Ascending aorta (tissue), 2 donors: ENCODE data around the gene BSG. TPM values are rescaled to one million over a fixed set of nuclear protein-coding genes. Genes with fewer than 3 reads are reported as not detected.

Experiments used
- DNase-seq, 2 donors: peaks; one replicate each; pipeline ENCODE4 v3.0.0-alpha.2; 2019; ENCODE audit warnings: low spot score in 2 of 2
- H3K27ac ChIP-seq, 2 donors: fragments of 200-600 bp; sonication (generic); one replicate each; pipeline ENCODE4 v1.5.1; 2016 to 2017; ENCODE audit warnings: mild to moderate bottlenecking in 1 of 2
- H3K27me3 ChIP-seq: fragments of 200-600 bp; sonication (generic); one replicate; pipeline ENCODE4 v1.5.1; 2017
- H3K36me3 ChIP-seq, 2 donors: fragments of 200-600 bp; sonication (generic); one replicate each; pipeline ENCODE4 v1.5.1; 2016
- H3K4me1 ChIP-seq, 2 donors: fragments of 200-600 bp; sonication (generic); one replicate each; pipeline ENCODE4 v1.5.1; 2016 to 2017; ENCODE audit warnings: mild to moderate bottlenecking in 1 of 2
- H3K4me3 ChIP-seq, 2 donors: fragments of 200-600 bp; sonication (generic); one replicate each; pipeline ENCODE4 v1.5.1; 2016 to 2017; ENCODE audit warnings: mild to moderate bottlenecking in 1 of 2
- H3K9me3 ChIP-seq, 2 donors: fragments of 200-600 bp; sonication (generic); one replicate each; pipeline ENCODE4 v1.5.1; 2016
- CTCF ChIP-seq, 3 experiments: fragments of 200-600 bp in 2 of 3; fragments of 450-650 bp in 1 of 3; sonication (generic) in 2 of 3; IDR thresholded peaks; one replicate each; pipeline ENCODE4 v1.5.1; 2016 to 2019; ENCODE audit warnings: antibody characterized with exemption in 3 of 3, mild to moderate bottlenecking in 1 of 3, moderate library complexity in 1 of 3
- intact Hi-C: fragments of 100-400 bp; cut with DNase I; formaldehyde crosslinking; loops from one replicate; pipeline ENCODE4 v1.15.1; 2023
- total RNA-seq: library from RNA; depleted of rRNA; stranded (reverse); fragments of >200 nt; gene quantifications from one replicate; pipeline ENCODE4 v1.1.0, GENCODE V29; 2016

Gene BSG
- total RNA-seq, 1 donor from 2014 or later = 647 TPM

DNA sequence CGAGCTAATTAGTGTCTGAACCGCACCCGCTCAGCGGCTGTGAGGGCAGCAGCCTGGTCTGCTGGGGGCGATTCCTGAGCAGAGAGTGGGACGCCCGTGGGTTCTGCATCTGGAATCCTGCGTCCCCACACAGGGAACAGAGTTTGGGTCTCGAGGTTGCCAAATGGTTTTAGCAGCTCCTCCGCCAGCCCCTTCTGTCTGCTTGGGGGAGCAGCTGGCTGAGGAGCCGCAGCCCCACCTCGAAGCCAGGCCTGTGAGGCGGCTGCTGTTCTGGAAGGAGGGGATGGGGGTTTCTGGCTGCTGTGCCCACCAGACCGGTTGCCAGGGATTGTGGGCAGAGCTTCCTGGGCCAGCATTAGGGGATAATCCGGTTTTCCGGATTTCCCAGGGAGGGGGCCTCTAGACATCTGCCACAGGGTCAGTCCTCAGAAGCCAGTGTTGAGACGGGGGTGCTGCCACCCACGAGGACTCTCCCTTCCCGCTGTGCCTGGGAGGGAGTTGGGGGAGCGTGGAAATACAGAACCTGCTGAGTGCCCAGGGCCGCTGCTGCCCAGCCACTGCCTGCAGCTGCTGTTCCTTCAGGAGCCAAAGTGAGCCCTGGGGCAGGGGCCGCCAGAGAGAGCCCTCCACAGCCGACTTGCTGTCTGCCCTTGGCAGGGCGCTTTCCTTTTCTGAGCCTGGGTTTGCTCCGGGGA, 38.9 kb upstream of the BSG start:
- Histone ChIP-seq H3K4me3 (peak overlapping the region; percentile 91 to 99), H3K27me3 (no peaks in the 10 kb centered on the region), H3K4me1 (peaks cover 16 to 24% of the 10 kb centered on the region in 2 donors), H3K27ac (peak overlapping the region; percentile 89 to 93), H3K9me3 (no peaks in the 10 kb centered on the region), H3K36me3 (peaks cover 32 to 33% of the 10 kb centered on the region in 2 donors)
- intact Hi-C loops = no loop called here
- no peak for DNase-seq
- TF ChIP-seq CTCF (IDR thresholded peaks at IDR 0.05) = no peak

GRCh38 chr19:534088-534487, 38.3 kb upstream of the BSG start:
- Histone ChIP-seq H3K27ac (peak overlapping the region; percentile 89 to 93), H3K27me3 (no peaks in the 10 kb centered on the region)

GRCh38 chr19:535017-535835, 37.2 kb upstream of the BSG start:
- H3K36me3 ChIP-seq = peaks cover 45 to 46% of the 10 kb centered on the region in 2 donors
- H3K27me3 ChIP-seq = no peaks in the 10 kb centered on the region
- peaks cover 16 to 24% of the 10 kb centered on the region in 2 donors for H3K4me1 ChIP-seq
- H3K27ac ChIP-seq = no peak overlapping the region
- DNase-seq = no peak
- TF ChIP-seq CTCF (IDR thresholded peaks at IDR 0.05) = no peak
- intact Hi-C loops = no loop called here
- H3K9me3 ChIP-seq = no peaks in the 10 kb centered on the region
- H3K4me3 ChIP-seq = no peak overlapping the region

More at GRCh38 chr19:534088-534487, 38.3 kb upstream of the BSG start:
- peak overlapping the region; percentile 91 to 99 for H3K4me3 ChIP-seq
- peaks cover 38 to 39% of the 10 kb centered on the region in 2 donors for H3K36me3 ChIP-seq
- no peaks in the 10 kb centered on the region for H3K9me3 ChIP-seq
- peaks cover 16 to 24% of the 10 kb centered on the region in 2 donors for H3K4me1 ChIP-seq
- DNase-seq = no peak
- intact Hi-C loops = no loop called here
- no peak for TF ChIP-seq CTCF (IDR thresholded peaks at IDR 0.05)

DNA sequence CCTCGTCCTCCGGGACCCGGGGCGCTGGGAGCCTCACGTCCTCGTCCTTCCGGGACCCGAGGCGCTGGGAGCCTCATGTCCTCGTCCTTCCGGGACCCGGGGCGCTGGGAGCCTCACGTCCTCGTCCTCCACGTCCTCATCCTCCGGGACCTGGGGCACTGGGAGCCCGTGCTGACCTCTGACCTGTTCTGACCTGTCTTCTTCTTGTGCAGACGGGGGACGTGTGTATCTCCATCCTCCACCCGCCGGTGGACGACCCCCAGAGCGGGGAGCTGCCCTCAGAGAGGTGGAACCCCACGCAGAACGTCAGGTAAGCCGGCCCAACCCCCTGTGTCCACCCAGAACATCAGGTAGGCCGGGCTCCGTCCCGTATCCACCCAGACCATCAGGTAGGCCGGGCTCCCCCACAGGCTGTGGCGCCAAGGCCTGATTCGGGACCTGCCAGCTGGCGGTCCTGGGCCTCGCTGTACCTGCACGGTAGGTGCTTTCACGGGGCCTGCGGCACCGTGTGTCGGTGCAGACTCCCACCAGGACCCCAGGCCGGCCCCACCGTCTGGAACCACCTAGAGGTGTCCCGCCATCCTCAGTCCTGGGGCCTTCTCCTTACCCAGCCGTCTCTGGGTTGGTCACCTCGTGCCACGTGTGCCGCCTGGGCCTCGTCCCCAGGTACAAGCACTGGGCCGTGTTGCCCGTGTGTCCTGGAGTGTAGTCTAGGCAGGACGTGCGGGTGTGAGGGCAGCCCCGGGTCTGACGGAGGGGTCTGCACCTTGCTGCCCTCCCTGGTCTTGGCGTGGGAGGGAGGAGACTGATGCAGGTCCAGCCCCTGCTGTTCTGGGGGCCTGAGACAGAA, 36.1 kb upstream of the BSG start:
- H3K27ac ChIP-seq = no peak overlapping the region
- no peaks in the 10 kb centered on the region for H3K27me3 ChIP-seq
- H3K9me3 ChIP-seq = no peaks in the 10 kb centered on the region
- peaks cover 16 to 24% of the 10 kb centered on the region in 2 donors for H3K4me1 ChIP-seq
- TF ChIP-seq CTCF (IDR thresholded peaks at IDR 0.05) = no peak
- H3K36me3 ChIP-seq = peaks cover 51 to 52% of the 10 kb centered on the region in 2 donors
- intact Hi-C loops = no loop called here
- DNase-seq = no peak
- H3K4me3 ChIP-seq = no peak overlapping the region

- no peak overlapping the region for H3K27ac ChIP-seq
- no peak for TF ChIP-seq CTCF (IDR thresholded peaks at IDR 0.05)
- H3K4me1 ChIP-seq = peaks cover 16 to 24% of the 10 kb centered on the region in 2 donors
- intact Hi-C loops = no loop called here
- H3K27me3 ChIP-seq = no peaks in the 10 kb centered on the region
- DNase-seq = no peak
- H3K9me3 ChIP-seq = no peaks in the 10 kb centered on the region
- H3K4me3 ChIP-seq = no peak overlapping the region
- H3K36me3 ChIP-seq = peaks cover 57 to 59% of the 10 kb centered on the region in 2 donors
Measured at GRCh38 chr19:536881-537404, 35.5 kb upstream of the BSG start.
